ENCODE measurements around the gene ARHGAP15.
"Not testable (repeated sequence)": the region's sequence is repeated elsewhere in the genome, so short reads cannot be mapped to it uniquely, and the experiment has no call there.

The ARHGAP15 gene

GRCh38 chr2:143085125-143085784 is 44.0 kb upstream of the ARHGAP15 start:
- Histone ChIP-seq H2BK5ac (ENCODE audit: low read depth, low read length, poor library complexity) (no peak overlapping the region), H4K91ac (ENCODE audit: low read depth, low read length) (no peak overlapping the region), H3K9ac (ENCODE audit: low read length) (no peak overlapping the region), H3K9me3 (ENCODE audit: insufficient read depth, low read depth, low read length) (no peaks in the 10 kb centered on the region), H3K4me1 (ENCODE audit: control insufficient read depth in 1 of 2, insufficient read depth in 2 of 2, low read length in 2 of 2) (no peaks in the 10 kb centered on the region), H3K36me3 (ENCODE audit: control insufficient read depth in 1 of 2, insufficient read depth in 2 of 2, low read length in 2 of 2) (no peaks in the 10 kb centered on the region), H3K18ac (ENCODE audit: low read length) (no peak overlapping the region), H3K4me2 (ENCODE audit: low read length) (no peak overlapping the region), H3K14ac (ENCODE audit: low read length) (no peak overlapping the region), H3K4me3 (ENCODE audit: low read depth, low read length) (no peak overlapping the region), H2BK120ac (ENCODE audit: insufficient read depth, low read length, poor library complexity) (no peak overlapping the region), H3K27ac (ENCODE audit: low read depth, low read length) (no peak overlapping the region), H3K27me3 (ENCODE audit: insufficient read depth, low read length) (no peaks in the 10 kb centered on the region), H3K79me2 (ENCODE audit: control insufficient read depth, insufficient read depth, low read length, poor library complexity) (no peaks in the 10 kb centered on the region), H3K23ac (ENCODE audit: low read length) (no peak overlapping the region), H2BK12ac (ENCODE audit: low read length) (no peak overlapping the region), H2AK5ac (ENCODE audit: low read length) (no peak overlapping the region), H4K8ac (ENCODE audit: low read depth, low read length) (no peak overlapping the region), H4K12ac (ENCODE audit: low read depth, low read length) (no peak overlapping the region), H3K79me1 (ENCODE audit: low read length) (no peaks in the 10 kb centered on the region), H2AFZ (ENCODE audit: insufficient read depth, low read length, poor library complexity) (no peak overlapping the region), H3K4ac (ENCODE audit: low read depth, low read length) (no peak overlapping the region)
- WGBS (ENCODE audit: extremely low coverage, insufficient coverage, insufficient read length): no CpG with 5 or more reads among the region's 1 CpG
- no peak for DNase-seq

DNA sequence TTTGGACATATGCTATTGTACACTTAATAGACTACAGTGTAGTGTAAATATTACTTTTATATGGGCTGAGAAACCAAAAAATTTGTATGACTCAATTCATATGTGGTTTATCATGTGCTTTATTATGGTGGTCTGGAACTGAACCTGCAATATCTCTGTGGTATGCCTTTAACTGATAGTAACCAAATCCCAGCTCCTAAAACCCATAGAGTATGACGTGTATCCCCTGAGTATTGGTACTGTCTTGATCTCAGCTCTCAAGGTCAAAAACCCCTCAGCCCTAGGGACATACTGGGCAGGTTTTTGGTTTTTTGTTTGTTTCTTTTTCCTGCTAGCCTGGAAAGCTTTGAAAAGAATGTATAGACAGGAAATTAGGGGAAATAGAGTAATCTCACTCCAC is 42.2 kb upstream of the ARHGAP15 start:
- H2BK5ac ChIP-seq (ENCODE audit: low read depth, low read length, poor library complexity): no peak overlapping the region
- no peak for DNase-seq
- no peak overlapping the region for H3K4me2 ChIP-seq (ENCODE audit: low read length)
- H3K27ac ChIP-seq (ENCODE audit: low read depth, low read length): no peak overlapping the region
- H3K27me3 ChIP-seq (ENCODE audit: insufficient read depth, low read length): no peaks in the 10 kb centered on the region
- H3K23ac ChIP-seq (ENCODE audit: low read length): no peak overlapping the region
- H3K4me3 ChIP-seq (ENCODE audit: low read depth, low read length): no peak overlapping the region
- H3K9ac ChIP-seq (ENCODE audit: low read length): no peak overlapping the region
- no peak overlapping the region for H3K18ac ChIP-seq (ENCODE audit: low read length)
- H3K36me3 ChIP-seq (ENCODE audit: control insufficient read depth in 1 of 2, insufficient read depth in 2 of 2, low read length in 2 of 2): no peaks in the 10 kb centered on the region
- no CpG with 5 or more reads among the region's 1 CpG for WGBS (ENCODE audit: extremely low coverage, insufficient coverage, insufficient read length)
- H2BK120ac ChIP-seq (ENCODE audit: insufficient read depth, low read length, poor library complexity): no peak overlapping the region
- H3K79me2 ChIP-seq (ENCODE audit: control insufficient read depth, insufficient read depth, low read length, poor library complexity): no peaks in the 10 kb centered on the region
- no peaks in the 10 kb centered on the region for H3K9me3 ChIP-seq (ENCODE audit: insufficient read depth, low read depth, low read length)
- no peak overlapping the region for H4K91ac ChIP-seq (ENCODE audit: low read depth, low read length)
- H4K8ac ChIP-seq (ENCODE audit: low read depth, low read length): no peak overlapping the region
- no peak overlapping the region for H2AK5ac ChIP-seq (ENCODE audit: low read length)
- no peak overlapping the region for H3K14ac ChIP-seq (ENCODE audit: low read length)
- no peaks in the 10 kb centered on the region for H3K79me1 ChIP-seq (ENCODE audit: low read length)
- no peak overlapping the region for H3K4ac ChIP-seq (ENCODE audit: low read depth, low read length)
- no peaks in the 10 kb centered on the region for H3K4me1 ChIP-seq (ENCODE audit: control insufficient read depth in 1 of 2, insufficient read depth in 2 of 2, low read length in 2 of 2)
- no peak overlapping the region for H4K12ac ChIP-seq (ENCODE audit: low read depth, low read length)
- H2BK12ac ChIP-seq (ENCODE audit: low read length): no peak overlapping the region
- H2AFZ ChIP-seq (ENCODE audit: insufficient read depth, low read length, poor library complexity): no peak overlapping the region

GRCh38 chr2:143088388-143088787 is 40.8 kb upstream of the ARHGAP15 start:
- H2BK120ac ChIP-seq (ENCODE audit: insufficient read depth, low read length, poor library complexity): no peak overlapping the region
- no peak for DNase-seq
- H3K4me2 ChIP-seq (ENCODE audit: low read length): no peak overlapping the region
- H3K23ac ChIP-seq (ENCODE audit: low read length): no peak overlapping the region
- H3K14ac ChIP-seq (ENCODE audit: low read length): no peak overlapping the region
- no peak overlapping the region for H4K12ac ChIP-seq (ENCODE audit: low read depth, low read length)
- H3K27me3 ChIP-seq (ENCODE audit: insufficient read depth, low read length): no peaks in the 10 kb centered on the region
- H3K36me3 ChIP-seq (ENCODE audit: control insufficient read depth in 1 of 2, insufficient read depth in 2 of 2, low read length in 2 of 2): no peaks in the 10 kb centered on the region
- H3K79me1 ChIP-seq (ENCODE audit: low read length): no peaks in the 10 kb centered on the region
- no peak overlapping the region for H3K18ac ChIP-seq (ENCODE audit: low read length)
- H3K4me1 ChIP-seq (ENCODE audit: control insufficient read depth in 1 of 2, insufficient read depth in 2 of 2, low read length in 2 of 2): no peaks in the 10 kb centered on the region
- no peak overlapping the region for H3K9ac ChIP-seq (ENCODE audit: low read length)
- no peak overlapping the region for H2BK12ac ChIP-seq (ENCODE audit: low read length)
- no CpG with 5 or more reads among the region's 4 CpGs for WGBS (ENCODE audit: extremely low coverage, insufficient coverage, insufficient read length)
- H3K4me3 ChIP-seq (ENCODE audit: low read depth, low read length): no peak overlapping the region
- H2AFZ ChIP-seq (ENCODE audit: insufficient read depth, low read length, poor library complexity): no peak overlapping the region
- H3K27ac ChIP-seq (ENCODE audit: low read depth, low read length): no peak overlapping the region
- no peak overlapping the region for H2AK5ac ChIP-seq (ENCODE audit: low read length)
- no peaks in the 10 kb centered on the region for H3K79me2 ChIP-seq (ENCODE audit: control insufficient read depth, insufficient read depth, low read length, poor library complexity)
- H3K4ac ChIP-seq (ENCODE audit: low read depth, low read length): no peak overlapping the region
- no peak overlapping the region for H2BK5ac ChIP-seq (ENCODE audit: low read depth, low read length, poor library complexity)
- H4K8ac ChIP-seq (ENCODE audit: low read depth, low read length): no peak overlapping the region
- no peak overlapping the region for H4K91ac ChIP-seq (ENCODE audit: low read depth, low read length)
- no peaks in the 10 kb centered on the region for H3K9me3 ChIP-seq (ENCODE audit: insufficient read depth, low read depth, low read length)

- not testable (repeated sequence) for H4K91ac ChIP-seq (ENCODE audit: low read depth, low read length); H2AK5ac ChIP-seq (ENCODE audit: low read length); H3K4ac ChIP-seq (ENCODE audit: low read depth, low read length); H2BK12ac ChIP-seq (ENCODE audit: low read length); H2AFZ ChIP-seq (ENCODE audit: insufficient read depth, low read length, poor library complexity); H3K9me3 ChIP-seq (ENCODE audit: insufficient read depth, low read depth, low read length); H3K27ac ChIP-seq (ENCODE audit: low read depth, low read length); DNase-seq; H3K4me1 ChIP-seq (ENCODE audit: control insufficient read depth in 1 of 2, insufficient read depth in 2 of 2, low read length in 2 of 2); H3K79me2 ChIP-seq (ENCODE audit: control insufficient read depth, insufficient read depth, low read length, poor library complexity); H3K4me2 ChIP-seq (ENCODE audit: low read length); H4K8ac ChIP-seq (ENCODE audit: low read depth, low read length); H3K4me3 ChIP-seq (ENCODE audit: low read depth, low read length); H3K23ac ChIP-seq (ENCODE audit: low read length); H3K27me3 ChIP-seq (ENCODE audit: insufficient read depth, low read length); H3K36me3 ChIP-seq (ENCODE audit: control insufficient read depth in 1 of 2, insufficient read depth in 2 of 2, low read length in 2 of 2); H3K79me1 ChIP-seq (ENCODE audit: low read length); H2BK5ac ChIP-seq (ENCODE audit: low read depth, low read length, poor library complexity); H3K9ac ChIP-seq (ENCODE audit: low read length); H2BK120ac ChIP-seq (ENCODE audit: insufficient read depth, low read length, poor library complexity); H3K18ac ChIP-seq (ENCODE audit: low read length); H3K14ac ChIP-seq (ENCODE audit: low read length); H4K12ac ChIP-seq (ENCODE audit: low read depth, low read length)
- WGBS (ENCODE audit: extremely low coverage, insufficient coverage, insufficient read length): no CpG with 5 or more reads among the region's 12 CpGs
These were observed 39.7 kb upstream of the ARHGAP15 start for GRCh38 chr2:143089520-143089919.

Measured in trophoblast cell (in vitro differentiated cells and primary cell).